ENCODE measurements around the gene FARP1.

FARP1 gene
- 0 to 1.4 (median 0.39) reads per million in 4 donors for total RNA-seq

- peak in 1 of 5 donors; percentile 39 for DNase-seq
These were observed at the start of gene FARP1 for GRCh38 chr13:98142380-98143156. FARP1 (plus strand) TSS chr13:98143094; CDS start chr13:98213243, 70,149 bp downstream.

GRCh38 chr13:98094678-98095266, 48.1 kb upstream of the FARP1 start:
- no peak for DNase-seq

DNA sequence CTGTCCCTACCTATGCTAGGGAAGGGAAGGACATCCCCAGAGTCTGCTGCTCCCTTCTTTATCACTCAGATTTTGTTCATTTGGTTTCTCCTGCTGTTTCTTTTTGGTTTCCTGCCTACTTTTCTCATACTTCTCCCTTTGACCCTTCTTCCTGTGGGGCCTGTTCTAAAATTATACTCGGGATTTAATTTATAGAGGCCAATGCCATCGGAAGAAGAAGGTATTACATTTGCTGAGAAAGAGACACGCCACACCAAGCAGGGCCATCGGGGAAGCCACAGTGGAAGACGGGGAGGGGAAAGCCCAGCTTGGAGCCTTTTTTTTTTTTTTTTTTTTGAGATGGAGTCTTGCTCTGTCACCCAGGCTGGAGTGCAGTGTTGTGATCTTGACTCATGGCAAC, 46.8 kb upstream of the FARP1 start:
- no peak for DNase-seq

GRCh38 chr13:98097749-98098148, 45.1 kb upstream of the FARP1 start:
- DNase-seq, result no peak

- DNase-seq, result no peak
These were observed 44.4 kb upstream of the FARP1 start for GRCh38 chr13:98098516-98098915.

- no peak for DNase-seq
These were observed 43.3 kb upstream of the FARP1 start for GRCh38 chr13:98099627-98100026.

- DNase-seq, result no peak
These were observed 42.4 kb upstream of the FARP1 start for GRCh38 chr13:98100481-98100880.

GRCh38 chr13:98103531-98103930, 39.4 kb upstream of the FARP1 start:
- no peak for DNase-seq

DNA sequence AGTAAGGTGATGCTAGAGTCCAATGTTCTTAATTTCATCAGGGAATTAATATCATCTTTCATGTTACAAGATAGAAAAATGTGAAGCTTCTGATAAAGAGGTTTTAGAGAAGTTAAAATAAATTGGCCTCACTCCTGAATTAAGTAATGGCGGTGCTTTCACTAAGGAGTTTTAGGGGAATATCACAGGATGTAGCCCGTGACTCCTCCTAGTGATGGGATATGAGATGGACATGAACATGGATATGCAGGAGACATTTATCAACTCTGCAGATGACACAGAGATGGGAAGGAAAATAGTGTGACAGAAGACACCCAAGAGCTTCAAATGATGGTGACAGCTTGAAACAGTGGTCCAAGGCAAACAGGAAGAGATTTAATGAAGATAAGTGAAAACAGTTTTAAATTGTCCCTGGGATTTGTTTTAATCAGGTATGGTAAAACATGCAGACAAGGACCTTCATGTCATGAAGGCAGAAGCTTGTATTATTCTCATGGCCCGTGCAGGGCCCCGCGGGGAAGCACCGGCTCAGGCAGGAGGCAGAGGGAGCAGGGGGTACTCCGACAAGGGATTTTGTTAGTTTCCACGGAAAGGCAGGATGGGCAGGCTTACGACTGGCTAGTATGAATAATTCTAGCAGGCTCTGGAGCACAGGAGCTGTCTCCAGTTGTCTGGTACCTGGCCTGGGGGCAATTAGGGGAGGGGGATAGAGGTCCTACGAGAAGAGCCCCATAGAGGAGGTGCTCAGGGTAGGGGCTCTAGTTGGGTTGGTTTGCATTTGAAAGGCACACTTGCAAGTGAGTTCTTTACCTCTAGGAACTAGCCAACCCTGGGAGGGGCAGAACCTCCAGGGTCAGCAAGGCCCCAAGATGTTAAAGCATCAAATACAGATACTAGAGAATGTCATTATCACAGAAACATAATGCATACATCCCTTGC, 38.7 kb upstream of the FARP1 start:
- no peak for DNase-seq

GRCh38 chr13:98105929-98106336, 37.0 kb upstream of the FARP1 start:
- no peak for DNase-seq

DNA sequence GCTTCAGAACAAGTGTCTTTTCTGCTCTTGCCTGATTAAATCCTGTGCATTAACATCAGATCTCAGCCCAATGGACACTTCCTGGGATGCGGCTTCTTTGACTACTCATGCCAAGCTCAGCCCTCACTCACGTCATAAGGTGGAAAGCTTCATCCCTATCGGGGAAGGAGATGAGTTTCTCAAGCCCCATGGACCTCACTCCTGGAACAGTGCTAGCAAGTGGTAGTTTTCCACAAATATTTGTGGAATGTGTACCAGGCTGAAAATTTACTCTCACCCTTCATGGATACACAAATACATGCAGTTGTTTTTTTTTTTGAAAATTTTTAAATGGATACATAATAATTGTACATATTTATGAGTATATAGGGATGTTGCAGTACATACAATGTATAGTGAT, 34.6 kb upstream of the FARP1 start:
- no peak for DNase-seq

GRCh38 chr13:98109226-98109853, 33.6 kb upstream of the FARP1 start:
- DNase-seq, result no peak

DNA sequence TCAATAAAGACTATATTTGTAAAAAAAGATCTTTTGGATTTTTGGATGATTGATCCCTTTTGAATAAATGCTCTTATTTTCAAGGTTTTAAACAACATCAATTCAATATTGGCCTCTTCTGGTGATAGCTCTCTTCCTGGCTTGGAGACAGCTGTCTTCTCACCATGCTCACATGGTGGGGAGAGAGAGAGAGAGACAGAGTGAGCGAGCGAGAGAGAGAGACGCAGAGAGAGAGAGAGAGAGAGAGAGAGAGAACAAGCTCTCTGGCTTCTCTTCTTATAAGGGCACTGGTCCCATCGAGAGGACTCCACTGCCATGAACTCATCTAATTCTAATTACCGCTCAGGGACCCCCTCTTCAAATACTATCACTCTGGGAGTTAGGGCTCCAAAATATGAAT, 32.1 kb upstream of the FARP1 start:
- DNase-seq, result no peak

- DNase-seq, result no peak
These were observed 31.5 kb upstream of the FARP1 start for GRCh38 chr13:98111168-98112098.

GRCh38 chr13:98112456-98112855, 30.4 kb upstream of the FARP1 start:
- DNase-seq, result no peak

GRCh38 chr13:98118865-98119264, 24.0 kb upstream of the FARP1 start:
- no peak for DNase-seq

- no peak for DNase-seq
These were observed 19.7 kb upstream of the FARP1 start for GRCh38 chr13:98123176-98123575.

DNA sequence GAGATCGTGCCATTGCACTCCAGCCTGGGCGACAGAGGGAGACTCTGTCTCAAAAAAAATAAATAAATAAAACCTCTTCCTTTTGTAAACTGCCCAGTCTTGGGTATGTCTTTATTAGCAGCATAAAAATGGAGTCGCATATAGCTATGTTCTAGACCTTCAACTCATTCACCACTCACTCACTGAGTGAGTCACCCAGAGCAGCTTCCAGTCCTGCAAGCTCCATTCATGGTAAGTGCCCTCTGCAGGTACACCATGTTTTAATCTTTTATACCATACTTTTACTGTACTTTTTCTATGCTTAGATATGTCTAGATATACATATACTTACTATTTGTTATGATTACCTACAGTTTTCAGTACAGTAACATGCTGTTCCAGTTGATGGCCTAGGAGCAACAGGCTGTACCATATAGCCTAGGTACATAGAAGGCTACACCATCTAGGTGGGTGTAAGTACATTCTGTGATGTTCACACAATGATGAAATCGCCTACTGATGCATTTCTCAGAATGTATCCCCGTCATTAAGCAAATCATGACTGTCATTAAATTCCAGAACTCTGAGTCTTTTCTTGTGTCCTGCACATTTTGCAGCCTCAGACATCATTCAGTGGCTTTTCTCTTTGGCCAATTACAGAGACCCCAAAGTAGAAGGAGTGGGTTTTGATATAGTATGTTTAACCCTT, 13.7 kb upstream of the FARP1 start:
- DNase-seq, result no peak

DNA sequence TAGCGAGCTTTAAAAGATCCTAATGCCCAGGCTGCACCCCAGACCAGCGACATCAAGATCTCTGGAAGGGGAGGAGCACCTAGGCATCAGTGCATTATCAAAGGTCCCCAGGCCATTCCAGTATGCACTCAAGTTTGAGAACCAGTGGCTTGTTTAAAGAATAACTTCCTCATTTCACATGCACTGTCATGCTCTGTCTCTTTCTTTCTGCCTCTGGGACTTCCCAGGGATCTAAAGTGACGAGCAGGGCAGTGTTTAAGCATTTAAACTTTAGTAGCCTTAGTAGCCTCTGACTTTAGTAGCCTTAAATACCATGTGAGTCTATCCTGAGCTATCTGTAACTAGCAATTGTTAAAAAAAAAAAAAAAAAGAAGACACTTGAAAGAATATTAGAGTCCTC, 8.9 kb upstream of the FARP1 start:
- no peak for DNase-seq

- DNase-seq, result no peak
These were observed 8.0 kb upstream of the FARP1 start for GRCh38 chr13:98134901-98135300.

- DNase-seq, result no peak
These were observed 1.8 kb upstream of the FARP1 start for GRCh38 chr13:98141091-98141490.

Measured in T-helper 1 cell (primary cell).